H1 (cell line): ENCODE measurements around the gene ZNRF3. TPM values are rescaled to one million over a fixed set of nuclear protein-coding genes. Genes with fewer than 3 reads are reported as not detected.

Experiments
- CTCF ChIA-PET: fragments of 300-600 bp; sonication (Branson Sonifier 250); formaldehyde crosslinking; loops from one replicate; lab custom pipeline; 2021; ENCODE audit not compliant: partially characterized antibody; lab: Charles Lee
- POLR2A ChIA-PET: fragments of 300-600 bp; sonication (Branson Sonifier 250); formaldehyde crosslinking; loops from one replicate; lab custom pipeline; 2021; ENCODE audit warnings: inconsistent platforms; ENCODE audit not compliant: partially characterized antibody; lab: Charles Lee
- DNase-seq, 2 experiments: peaks; one replicate each; pipeline versions ENCODE4 v3.0.0 to v3.0.0-alpha.2; 2010 to 2022; ENCODE audit warnings: low spot score in 2 of 2, low read depth in 1 of 2, mixed read lengths in 1 of 2
- FAIRE-seq: peaks from 2 replicates; lab custom pipeline; 2011; peaks lifted over from hg19 to GRCh38; lab: Jason Lieb, UNC
- H2AFZ ChIP-seq: 2 replicates; pipeline ENCODE4 v1.8.1; 2012; ENCODE audit warnings: low read length, inconsistent platforms
- H2AK5ac ChIP-seq: 2 replicates; pipeline ENCODE4 v1.6.1; 2013; ENCODE audit warnings: low read depth, low read length
- H2BK120ac ChIP-seq: replicated peaks from 2 replicates; pipeline ENCODE3; 2013; ENCODE audit warnings: low read depth, low read length, inconsistent platforms
- H2BK12ac ChIP-seq: 2 replicates; pipeline ENCODE4 v1.6.1; 2013; ENCODE audit warnings: low read depth, low read length
- H2BK15ac ChIP-seq: 2 replicates; pipeline ENCODE4 v1.6.1; 2013; ENCODE audit warnings: low read length
- H2BK20ac ChIP-seq: 2 replicates; pipeline ENCODE4 v1.6.1; 2013; ENCODE audit warnings: low read length
- H2BK5ac ChIP-seq: 2 replicates; pipeline ENCODE4 v1.6.1; 2013; ENCODE audit warnings: low read depth, low read length
- H3K14ac ChIP-seq: 2 replicates; pipeline ENCODE4 v1.6.1; 2013; ENCODE audit warnings: inconsistent platforms; ENCODE audit not compliant: insufficient read length
- H3K18ac ChIP-seq: 2 replicates; pipeline ENCODE4 v1.6.1; 2013; ENCODE audit warnings: low read length; ENCODE audit errors: extremely low read depth
- H3K23ac ChIP-seq: 2 replicates; pipeline ENCODE4 v1.6.1; 2013; ENCODE audit warnings: inconsistent platforms; ENCODE audit not compliant: insufficient read length
- H3K23me2 ChIP-seq: 2 replicates; pipeline ENCODE4 v1.6.1; 2013; ENCODE audit warnings: low read depth, low read length
- H3K27ac ChIP-seq: 2 replicates; pipeline ENCODE4 v1.6.1; 2011; ENCODE audit warnings: low read depth, low read length, inconsistent platforms
- H3K27me3 ChIP-seq, 4 experiments: replicated peaks in 1 of 4; 1 replicate in 1 of 4; 2 replicates in 3 of 4; pipeline versions ENCODE4 v1.6.1 to v1.8.1; 2011 to 2013; ENCODE audit warnings: low read length in 3 of 4, mild to moderate bottlenecking in 3 of 4, inconsistent platforms in 2 of 4, mixed read lengths in 2 of 4, moderate library complexity in 1 of 4; ENCODE audit not compliant: control insufficient read depth in 3 of 4, insufficient read depth in 3 of 4; ENCODE audit errors: extremely low read depth in 1 of 4
- H3K36me3 ChIP-seq, 4 experiments: 2 replicates each; pipeline versions ENCODE4 v1.6.1 to v1.8.1; 2011 to 2013; ENCODE audit warnings: mild to moderate bottlenecking in 4 of 4, low read length in 3 of 4, moderate library complexity in 2 of 4, control low read depth in 1 of 4, inconsistent platforms in 1 of 4; ENCODE audit not compliant: insufficient read depth in 4 of 4, control insufficient read depth in 2 of 4
- H3K4ac ChIP-seq: replicated peaks from 2 replicates; pipeline ENCODE3; 2013; ENCODE audit warnings: low read length, low read depth, mixed read lengths, inconsistent platforms; ENCODE audit not compliant: insufficient read length
- H3K4me1 ChIP-seq, 4 experiments: replicated peaks in 1 of 4; 1 replicate in 1 of 4; 2 replicates in 3 of 4; pipeline versions ENCODE4 v1.6.1 to v1.8.1; 2011 to 2013; ENCODE audit warnings: low read length in 3 of 4, inconsistent platforms in 2 of 4, mixed read lengths in 1 of 4; ENCODE audit not compliant: insufficient read depth in 4 of 4, control insufficient read depth in 3 of 4
- H3K4me2 ChIP-seq, 2 experiments: 2 replicates each; pipeline versions ENCODE4 v1.6.1 to v1.8.1; 2011 to 2013; ENCODE audit warnings: low read depth in 2 of 2, low read length in 2 of 2, control low read depth in 1 of 2, inconsistent platforms in 1 of 2, mild to moderate bottlenecking in 1 of 2; ENCODE audit not compliant: insufficient read depth in 1 of 2
- H3K4me3 ChIP-seq, 4 experiments: fragments of 200-600, 300-600 bp in 1 of 4; sonication (generic), shearing (Covaris generic), sonication (Bioruptor Twin) in 1 of 4; 2 replicates each; pipeline versions ENCODE4 v1.5.1 to v1.8.1; 2011 to 2016; ENCODE audit warnings: low read length in 4 of 4, low read depth in 3 of 4, control low read depth in 2 of 4, inconsistent platforms in 2 of 4, mild to moderate bottlenecking in 2 of 4, mixed read lengths in 1 of 4, moderate library complexity in 1 of 4; ENCODE audit not compliant: insufficient read depth in 2 of 4; ENCODE audit errors: extremely low read depth in 1 of 4
- H3K56ac ChIP-seq: replicated peaks from 2 replicates; pipeline ENCODE3; 2013; ENCODE audit warnings: low read depth, mild to moderate bottlenecking, mixed read lengths, low read length, inconsistent platforms; ENCODE audit not compliant: insufficient read length
- H3K79me1 ChIP-seq: 2 replicates; pipeline ENCODE4 v1.6.1; 2013; ENCODE audit warnings: low read depth, low read length, control low read depth
- H3K79me2 ChIP-seq, 2 experiments: 2 replicates each; pipeline versions ENCODE4 v1.6.1 to v1.8.1; 2012 to 2013; ENCODE audit warnings: low read length in 2 of 2, mild to moderate bottlenecking in 2 of 2, inconsistent platforms in 1 of 2; ENCODE audit not compliant: insufficient read depth in 2 of 2, control insufficient read depth in 1 of 2
- H3K9ac ChIP-seq, 4 experiments: replicated peaks in 1 of 4; 1 replicate in 1 of 4; 2 replicates in 3 of 4; pipeline versions ENCODE4 v1.6.1 to v1.8.1; 2011 to 2013; ENCODE audit warnings: low read depth in 3 of 4, low read length in 3 of 4, control low read depth in 2 of 4, mild to moderate bottlenecking in 2 of 4, moderate library complexity in 2 of 4, inconsistent platforms in 1 of 4; ENCODE audit errors: extremely low read depth in 1 of 4
- H3K9me3 ChIP-seq, 2 experiments: 2 replicates each; pipeline versions ENCODE4 v1.6.1 to v1.8.1; 2012 to 2013; ENCODE audit warnings: mild to moderate bottlenecking in 2 of 2, moderate library complexity in 2 of 2, control low read depth in 1 of 2, inconsistent platforms in 1 of 2, low read depth in 1 of 2, low read length in 1 of 2, mixed read lengths in 1 of 2; ENCODE audit not compliant: insufficient read depth in 2 of 2
- H4K20me1 ChIP-seq, 2 experiments: replicated peaks in 1 of 2; 2 replicates each; pipeline versions ENCODE3 to v1.8.1; 2011 to 2013; ENCODE audit warnings: inconsistent platforms in 2 of 2, low read length in 2 of 2, mild to moderate bottlenecking in 1 of 2; ENCODE audit not compliant: insufficient read depth in 2 of 2, control insufficient read depth in 1 of 2
- H4K5ac ChIP-seq: 2 replicates; pipeline ENCODE4 v1.6.1; 2013; ENCODE audit warnings: low read length, low read depth, mixed read lengths, inconsistent platforms; ENCODE audit not compliant: insufficient read length
- H4K8ac ChIP-seq: 2 replicates; pipeline ENCODE4 v1.8.0; 2013; ENCODE audit warnings: mild to moderate bottlenecking, moderate library complexity, low read length, inconsistent platforms; ENCODE audit not compliant: insufficient read depth; ENCODE audit errors: extremely low read depth
- H4K91ac ChIP-seq: replicated peaks from 2 replicates; pipeline ENCODE3; 2013; ENCODE audit warnings: low read length, mixed read lengths, inconsistent platforms; ENCODE audit not compliant: insufficient read length
- BRCA1 ChIP-seq: IDR thresholded peaks from 2 replicates; pipeline ENCODE4 v1.6.1; 2012; ENCODE audit warnings: low read depth, low read length, improper control_type of control experiment
- NANOG ChIP-seq: IDR thresholded peaks from 2 replicates; pipeline ENCODE4 v1.6.1; 2011; ENCODE audit warnings: low read length, low read depth, mild to moderate bottlenecking, inconsistent platforms; ENCODE audit not compliant: insufficient read depth, poor library complexity, severe bottlenecking
- NRF1 ChIP-seq: IDR thresholded peaks from 2 replicates; pipeline ENCODE4 v1.6.1; 2011; ENCODE audit warnings: mild to moderate bottlenecking, low read depth, low read length, improper control_type of control experiment
- RBBP5 ChIP-seq: IDR thresholded peaks from 2 replicates; pipeline ENCODE4 v1.7.1; 2012; ENCODE audit warnings: low read depth, mild to moderate bottlenecking, inconsistent platforms, low read length, moderate library complexity, borderline replicate concordance
- WGBS, 2 experiments: shearing (Covaris generic) in 1 of 2; methylation state at CpG; one replicate each; pipeline versions ENCODE4 v1.1.6 to v1.1.7; 2013 to 2015; ENCODE audit warnings: low lambda C conversion rate in 2 of 2, mixed read lengths in 2 of 2, inconsistent platforms in 1 of 2, low coverage in 1 of 2, missing lambda C conversion rate in 1 of 2; ENCODE audit not compliant: insufficient replicate concordance in 2 of 2, insufficient coverage in 1 of 2, insufficient read length in 1 of 2; ENCODE audit errors: extremely low coverage in 1 of 2, missing lambda C conversion rate in 1 of 2; 5-methylcytosine and 5-hydroxymethylcytosine counted together
- polyA plus RNA-seq, 7 experiments: library from polyadenylated mRNA; depleted of rRNA in 3 of 7; stranded (reverse) in 5 of 7; unstranded in 2 of 7; fragments of >200 nt in 5 of 7; fragments of 200-250 nt in 2 of 7; gene quantifications; 1 replicate in 5 of 7; 2 replicates in 1 of 7; 4 replicates in 1 of 7; pipeline versions ENCODE4 v1.2.1 to v1.2.3, GENCODE V29; 2011 to 2013; ENCODE audit warnings: missing spikeins in 2 of 7, mixed read lengths in 2 of 7
- total RNA-seq: library from RNA; stranded (reverse); fragmentation: NEBNext Ultra II Directional; extraction: Animal tissue kit (Norgen Biotek cat#: 25700); gene quantifications from 2 replicates; pipeline ENCODE4 v1.2.1, GENCODE V29; 2021
- TF ChIP-seq, protein P1 (sequence below), 3 experiments: IDR thresholded peaks; 1 replicate in 2 of 3; 2 replicates in 1 of 3; pipeline versions ENCODE4 v1.5.1 to v1.6.1; 2011; ENCODE audit warnings: low read length in 3 of 3, mild to moderate bottlenecking in 3 of 3, inconsistent platforms in 2 of 3, low read depth in 1 of 3, moderate library complexity in 1 of 3; ENCODE audit not compliant: insufficient read depth in 1 of 3; ENCODE audit errors: control extremely low read depth in 1 of 3
- TF ChIP-seq, protein P2 (sequence below): IDR thresholded peaks from 2 replicates; pipeline ENCODE4 v1.6.1; 2011; ENCODE audit warnings: low read length, improper control_type of control experiment
- TF ChIP-seq, protein P3 (sequence below): IDR thresholded peaks from 2 replicates; pipeline ENCODE4 v1.6.1; 2012; ENCODE audit warnings: low read length, inconsistent platforms

ZNRF3 gene
- total and polyA plus RNA-seq, 2 of the 8 experiments (the other 6 are each of a cell fraction or from before 2014, with no cell fraction given), result 14.1 to 21.7 TPM

DNA sequence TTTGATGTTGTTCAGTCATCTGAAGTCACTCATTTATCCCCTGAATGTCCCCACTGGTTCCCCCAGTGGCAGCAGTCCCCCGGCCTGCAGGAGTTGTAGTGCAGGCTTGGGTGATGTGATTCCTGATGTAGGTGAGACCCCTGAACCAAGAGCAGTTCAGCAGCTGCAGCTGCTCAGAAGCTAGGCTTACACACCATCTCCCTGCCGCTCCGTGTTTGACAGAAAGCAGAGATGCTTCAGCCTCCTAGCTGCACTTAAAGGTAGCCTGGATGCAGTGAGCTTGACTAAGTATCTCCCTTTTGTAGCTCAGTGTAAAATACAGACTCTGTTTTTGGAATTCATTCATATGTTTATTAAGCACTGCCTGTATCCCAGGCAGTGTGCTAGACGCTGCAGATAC, 130.9 kb downstream of the ZNRF3 start:
- Histone ChIP-seq H2BK20ac (no peak overlapping the region), H3K4me1 (peaks cover 3 to 19% (median 8%) of the 10 kb centered on the region in 4 experiments; a peak in 5 of 7 replicates), H3K27ac (no peak overlapping the region), H3K79me1 (peaks cover 3% of the 10 kb centered on the region; the same call in 1 of the 2 replicates), H3K4ac (no peak overlapping the region), H3K56ac (no peak overlapping the region), H2BK12ac (no peak overlapping the region), H3K4me3 (no peak overlapping the region), H2BK120ac (no peak overlapping the region), H3K4me2 (0 out of 4 replicates have a peak overlapping the region, but pooled peaks of 1 of the 2 experiments have one; percentile 15), H3K27me3 (no peaks in the 10 kb centered on the region; a peak in 1 of 7 replicates), H3K9me3 (no peaks in the 10 kb centered on the region), H3K18ac (no peak overlapping the region), H3K23me2 (no peaks in the 10 kb centered on the region), H4K91ac (no peak overlapping the region), H3K23ac (no peak overlapping the region), H2AK5ac (no peak overlapping the region), H3K9ac (no peak overlapping the region), H3K79me2 (peaks cover 2 to 45% of the 10 kb centered on the region in 2 experiments; a peak in 2 of 4 replicates), H3K14ac (no peak overlapping the region), H2BK15ac (no peak overlapping the region), H2AFZ (no peak overlapping the region), H2BK5ac (no peak overlapping the region), H4K5ac (no peak overlapping the region), H3K36me3 (peaks cover 0 to 3% (median 0%) of the 10 kb centered on the region in 4 experiments; a peak in 1 of 8 replicates), H4K20me1 (peaks cover 0 to 2% of the 10 kb centered on the region in 2 experiments), H4K8ac (no peak overlapping the region)
- FAIRE-seq, result no peak
- WGBS, 2 experiments, result 85% methylated on average over 4 of the region's 4 CpGs; no CpG with 5 or more reads in 1 of the 2 experiments
- DNase-seq, result no peak
- ChIA-PET POLR2A (interaction anchor here (1.3 to 2.2 kb wide), 3 partner anchors 10 to 214 kb away, joined by 3 to 16 read pairs (median 4); partner anchors contain the start of gene XBP1), CTCF (interaction anchor here (0.8 to 5.2 kb wide), 5 partner anchors 9 to 97 kb away, joined by 3 to 37 read pairs (median 4); no protein-coding TSS in a partner anchor)
- TF ChIP-seq, protein P1, sequence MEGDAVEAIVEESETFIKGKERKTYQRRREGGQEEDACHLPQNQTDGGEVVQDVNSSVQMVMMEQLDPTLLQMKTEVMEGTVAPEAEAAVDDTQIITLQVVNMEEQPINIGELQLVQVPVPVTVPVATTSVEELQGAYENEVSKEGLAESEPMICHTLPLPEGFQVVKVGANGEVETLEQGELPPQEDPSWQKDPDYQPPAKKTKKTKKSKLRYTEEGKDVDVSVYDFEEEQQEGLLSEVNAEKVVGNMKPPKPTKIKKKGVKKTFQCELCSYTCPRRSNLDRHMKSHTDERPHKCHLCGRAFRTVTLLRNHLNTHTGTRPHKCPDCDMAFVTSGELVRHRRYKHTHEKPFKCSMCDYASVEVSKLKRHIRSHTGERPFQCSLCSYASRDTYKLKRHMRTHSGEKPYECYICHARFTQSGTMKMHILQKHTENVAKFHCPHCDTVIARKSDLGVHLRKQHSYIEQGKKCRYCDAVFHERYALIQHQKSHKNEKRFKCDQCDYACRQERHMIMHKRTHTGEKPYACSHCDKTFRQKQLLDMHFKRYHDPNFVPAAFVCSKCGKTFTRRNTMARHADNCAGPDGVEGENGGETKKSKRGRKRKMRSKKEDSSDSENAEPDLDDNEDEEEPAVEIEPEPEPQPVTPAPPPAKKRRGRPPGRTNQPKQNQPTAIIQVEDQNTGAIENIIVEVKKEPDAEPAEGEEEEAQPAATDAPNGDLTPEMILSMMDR (IDR thresholded peaks at IDR 0.05; ENCODE audit: control extremely low read depth in 1 of 3, insufficient read depth in 1 of 3, low read depth in 1 of 3, low read length in 3 of 3), result no peak
- TF ChIP-seq, protein P2, sequence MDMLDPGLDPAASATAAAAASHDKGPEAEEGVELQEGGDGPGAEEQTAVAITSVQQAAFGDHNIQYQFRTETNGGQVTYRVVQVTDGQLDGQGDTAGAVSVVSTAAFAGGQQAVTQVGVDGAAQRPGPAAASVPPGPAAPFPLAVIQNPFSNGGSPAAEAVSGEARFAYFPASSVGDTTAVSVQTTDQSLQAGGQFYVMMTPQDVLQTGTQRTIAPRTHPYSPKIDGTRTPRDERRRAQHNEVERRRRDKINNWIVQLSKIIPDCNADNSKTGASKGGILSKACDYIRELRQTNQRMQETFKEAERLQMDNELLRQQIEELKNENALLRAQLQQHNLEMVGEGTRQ, result no peak
- no peak for TF ChIP-seq NANOG
- no peak for TF ChIP-seq RBBP5
- TF ChIP-seq BRCA1, result no peak
- no peak for TF ChIP-seq NRF1
- TF ChIP-seq, protein P3, sequence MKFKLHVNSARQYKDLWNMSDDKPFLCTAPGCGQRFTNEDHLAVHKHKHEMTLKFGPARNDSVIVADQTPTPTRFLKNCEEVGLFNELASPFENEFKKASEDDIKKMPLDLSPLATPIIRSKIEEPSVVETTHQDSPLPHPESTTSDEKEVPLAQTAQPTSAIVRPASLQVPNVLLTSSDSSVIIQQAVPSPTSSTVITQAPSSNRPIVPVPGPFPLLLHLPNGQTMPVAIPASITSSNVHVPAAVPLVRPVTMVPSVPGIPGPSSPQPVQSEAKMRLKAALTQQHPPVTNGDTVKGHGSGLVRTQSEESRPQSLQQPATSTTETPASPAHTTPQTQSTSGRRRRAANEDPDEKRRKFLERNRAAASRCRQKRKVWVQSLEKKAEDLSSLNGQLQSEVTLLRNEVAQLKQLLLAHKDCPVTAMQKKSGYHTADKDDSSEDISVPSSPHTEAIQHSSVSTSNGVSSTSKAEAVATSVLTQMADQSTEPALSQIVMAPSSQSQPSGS, result no peak
